Vagina (tissue), 2 donors: ENCODE results near the gene ADAM15. TPM values are rescaled to one million over a fixed set of nuclear protein-coding genes. Genes with fewer than 3 reads are reported as not detected.

Source experiments
- DNase-seq, 2 donors: peaks; one replicate each; pipeline ENCODE4 v3.0.0-alpha.2; 2017; ENCODE audit errors: extremely low spot score in 2 of 2
- H3K27ac ChIP-seq: fragments of 200-600 bp; sonication (generic); one replicate; pipeline ENCODE4 v1.5.1; 2019
- H3K27me3 ChIP-seq: fragments of 200-600 bp; sonication (generic); one replicate; pipeline ENCODE4 v1.5.1; 2019
- H3K36me3 ChIP-seq, 2 donors: fragments of 200-600 bp; sonication (generic); one replicate each; pipeline ENCODE4 v1.5.1; 2017 to 2019
- H3K4me1 ChIP-seq: fragments of 200-600 bp; sonication (generic); one replicate; pipeline ENCODE4 v1.5.1; 2019
- H3K4me3 ChIP-seq, 2 donors: fragments of 200-600 bp; sonication (generic); 1 replicate in 1 of 2; 2 replicates in 1 of 2; pipeline ENCODE4 v1.5.1; 2016 to 2019
- H3K9me3 ChIP-seq: fragments of 200-600 bp; sonication (generic); one replicate; pipeline ENCODE4 v1.5.1; 2019
- POLR2A ChIP-seq, 2 donors: fragments of 450-650 bp; IDR thresholded peaks; one replicate each; pipeline ENCODE4 v1.6.1; 2017; ENCODE audit warnings: antibody characterized with exemption in 2 of 2, mild to moderate bottlenecking in 2 of 2, moderate library complexity in 2 of 2
- POLR2AphosphoS5 ChIP-seq, 2 donors: sonication (generic); formaldehyde crosslinking; IDR thresholded peaks; one replicate each; pipeline ENCODE4 v1.9.0; 2017; ENCODE audit warnings: antibody characterized with exemption in 2 of 2, mild to moderate bottlenecking in 2 of 2, low read depth in 1 of 2; ENCODE audit not compliant: insufficient read depth in 1 of 2
- intact Hi-C: fragments of 100-400 bp; cut with DNase I; formaldehyde crosslinking; loops from one replicate; pipeline ENCODE4 v1.15.1; 2023
- total RNA-seq: library from RNA; depleted of rRNA; stranded (reverse); fragments of >200 nt; gene quantifications from one replicate; pipeline ENCODE4 v1.2.3, GENCODE V29; 2016
- TF ChIP-seq, protein P1 (sequence below), 3 experiments: fragments of 450-650 bp in 2 of 3; fragments of 200-600 bp in 1 of 3; sonication (generic) in 1 of 3; IDR thresholded peaks; one replicate each; pipeline ENCODE4 v1.5.1; 2017 to 2019; ENCODE audit warnings: antibody characterized with exemption in 3 of 3, mild to moderate bottlenecking in 2 of 3, moderate library complexity in 2 of 3

ADAM15 gene
- total RNA-seq, 1 donor from 2014 or later: 193 TPM

- Histone ChIP-seq H3K27ac (no peak overlapping the region), H3K4me1 (peaks cover 30% of the 10 kb centered on the region), H3K36me3 (no peaks in the 10 kb centered on the region), H3K27me3 (no peaks in the 10 kb centered on the region), H3K9me3 (no peaks in the 10 kb centered on the region), H3K4me3 (no peak overlapping the region)
- intact Hi-C loops: no loop called here
- TF ChIP-seq, protein P1, sequence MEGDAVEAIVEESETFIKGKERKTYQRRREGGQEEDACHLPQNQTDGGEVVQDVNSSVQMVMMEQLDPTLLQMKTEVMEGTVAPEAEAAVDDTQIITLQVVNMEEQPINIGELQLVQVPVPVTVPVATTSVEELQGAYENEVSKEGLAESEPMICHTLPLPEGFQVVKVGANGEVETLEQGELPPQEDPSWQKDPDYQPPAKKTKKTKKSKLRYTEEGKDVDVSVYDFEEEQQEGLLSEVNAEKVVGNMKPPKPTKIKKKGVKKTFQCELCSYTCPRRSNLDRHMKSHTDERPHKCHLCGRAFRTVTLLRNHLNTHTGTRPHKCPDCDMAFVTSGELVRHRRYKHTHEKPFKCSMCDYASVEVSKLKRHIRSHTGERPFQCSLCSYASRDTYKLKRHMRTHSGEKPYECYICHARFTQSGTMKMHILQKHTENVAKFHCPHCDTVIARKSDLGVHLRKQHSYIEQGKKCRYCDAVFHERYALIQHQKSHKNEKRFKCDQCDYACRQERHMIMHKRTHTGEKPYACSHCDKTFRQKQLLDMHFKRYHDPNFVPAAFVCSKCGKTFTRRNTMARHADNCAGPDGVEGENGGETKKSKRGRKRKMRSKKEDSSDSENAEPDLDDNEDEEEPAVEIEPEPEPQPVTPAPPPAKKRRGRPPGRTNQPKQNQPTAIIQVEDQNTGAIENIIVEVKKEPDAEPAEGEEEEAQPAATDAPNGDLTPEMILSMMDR (IDR thresholded peaks at IDR 0.05): no peak
- no peak for TF ChIP-seq POLR2A (IDR thresholded peaks at IDR 0.05)
- no peak for TF ChIP-seq POLR2AphosphoS5 (IDR thresholded peaks at IDR 0.05; ENCODE audit: insufficient read depth in 1 of 2, low read depth in 1 of 2)
- DNase-seq: no peak
These were observed 10.6 kb upstream of the ADAM15 start for GRCh38 chr1:155040358-155041093.

DNA sequence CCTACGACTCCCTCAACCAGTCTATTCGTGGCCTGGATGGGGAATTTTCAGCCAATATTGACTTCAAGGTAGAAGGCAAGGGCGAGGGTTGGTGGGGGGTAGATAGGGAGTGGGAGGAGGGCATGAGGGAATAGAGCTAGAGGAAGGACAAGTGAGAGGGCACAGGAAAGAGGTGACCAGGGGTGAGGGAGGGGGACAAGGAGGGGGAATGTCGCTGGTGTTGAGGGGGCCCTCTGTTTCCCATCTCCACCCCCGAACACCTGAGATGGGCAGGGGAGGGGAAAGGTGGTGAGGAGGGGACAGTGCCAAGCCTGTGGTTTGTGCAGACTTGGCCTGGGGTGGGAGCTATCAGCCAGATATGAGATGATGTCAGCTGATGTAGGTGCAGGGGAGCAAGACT lies 8.3 kb upstream of the ADAM15 start:
- TF ChIP-seq POLR2A (IDR thresholded peaks at IDR 0.05) (no peak), POLR2AphosphoS5 (IDR thresholded peaks at IDR 0.05; ENCODE audit: insufficient read depth in 1 of 2, low read depth in 1 of 2) (no peak)
- TF ChIP-seq, protein P1 (IDR thresholded peaks at IDR 0.05): no peak
- DNase-seq: no peak
- Histone ChIP-seq H3K4me1 (peaks cover 21% of the 10 kb centered on the region), H3K9me3 (no peaks in the 10 kb centered on the region), H3K27ac (no peak overlapping the region), H3K27me3 (no peaks in the 10 kb centered on the region), H3K4me3 (no peak overlapping the region), H3K36me3 (no peaks in the 10 kb centered on the region)
- intact Hi-C loops: no loop called here

DNA sequence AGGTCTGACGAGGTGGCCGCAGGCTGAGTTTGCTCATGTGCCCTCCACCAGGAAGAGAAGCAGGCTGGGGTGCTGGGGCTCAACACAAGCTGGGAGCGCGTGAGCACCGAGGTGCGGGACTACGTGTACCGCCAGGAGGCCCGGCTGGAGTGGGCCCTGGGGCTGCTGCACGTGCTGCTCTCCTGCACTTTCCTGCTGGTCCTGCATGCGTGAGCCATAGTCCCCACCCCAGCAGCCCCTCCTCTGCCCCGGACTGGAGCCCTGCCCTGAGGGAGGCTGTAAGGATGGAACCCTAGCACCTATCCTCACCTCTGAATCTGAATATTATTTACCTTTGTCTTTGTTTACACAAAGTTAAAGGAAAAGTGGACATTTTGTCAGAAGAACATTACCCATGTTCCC lies 7.8 kb upstream of the ADAM15 start:
- Histone ChIP-seq H3K27me3 (no peaks in the 10 kb centered on the region), H3K9me3 (no peaks in the 10 kb centered on the region), H3K27ac (no peak overlapping the region), H3K4me3 (no peak overlapping the region), H3K36me3 (no peaks in the 10 kb centered on the region), H3K4me1 (peaks cover 21% of the 10 kb centered on the region)
- TF ChIP-seq, protein P1 (IDR thresholded peaks at IDR 0.05): no peak
- TF ChIP-seq POLR2A (IDR thresholded peaks at IDR 0.05) (no peak), POLR2AphosphoS5 (IDR thresholded peaks at IDR 0.05; ENCODE audit: insufficient read depth in 1 of 2, low read depth in 1 of 2) (no peak)
- DNase-seq: no peak
- intact Hi-C loops: no loop called here

DNA sequence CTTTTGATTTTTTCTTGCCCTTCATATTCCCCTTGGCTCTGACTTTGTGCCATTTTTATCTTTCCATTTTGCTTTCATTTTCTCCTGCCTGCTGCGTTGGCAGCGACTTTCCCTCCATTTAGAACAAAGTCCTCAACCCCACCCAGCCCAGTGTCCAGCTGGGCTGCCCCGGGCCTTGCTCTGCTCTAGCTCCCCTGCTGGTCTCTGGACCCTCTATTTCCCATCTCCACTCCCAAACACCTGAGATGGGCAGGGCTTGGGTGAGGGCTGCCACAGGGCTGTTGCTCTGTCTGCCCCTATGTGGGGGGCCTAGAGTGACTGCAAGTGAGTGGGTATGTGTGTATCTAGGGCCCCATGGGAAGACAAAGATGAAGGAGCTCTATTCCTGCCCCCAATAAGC lies 7.3 kb upstream of the ADAM15 start:
- peaks cover 22% of the 10 kb centered on the region for H3K4me1 ChIP-seq
- H3K27ac ChIP-seq: no peak overlapping the region
- H3K9me3 ChIP-seq: no peaks in the 10 kb centered on the region
- no peak for DNase-seq
- no peaks in the 10 kb centered on the region for H3K36me3 ChIP-seq
- H3K4me3 ChIP-seq: no peak overlapping the region
- no peak for TF ChIP-seq POLR2AphosphoS5 (IDR thresholded peaks at IDR 0.05; ENCODE audit: insufficient read depth in 1 of 2, low read depth in 1 of 2)
- TF ChIP-seq, protein P1 (IDR thresholded peaks at IDR 0.05): no peak
- TF ChIP-seq POLR2A (IDR thresholded peaks at IDR 0.05): no peak
- intact Hi-C loops: no loop called here
- no peaks in the 10 kb centered on the region for H3K27me3 ChIP-seq

GRCh38 chr1:155044365-155044764 lies 6.8 kb upstream of the ADAM15 start:
- peaks cover 22% of the 10 kb centered on the region for H3K4me1 ChIP-seq
- intact Hi-C loops: no loop called here
- no peaks in the 10 kb centered on the region for H3K27me3 ChIP-seq

More at GRCh38 chr1:155044365-155044764, 6.8 kb upstream of the ADAM15 start:
- no peaks in the 10 kb centered on the region for H3K9me3 ChIP-seq
- no peak overlapping the region for H3K27ac ChIP-seq
- H3K4me3 ChIP-seq: no peak overlapping the region
- no peaks in the 10 kb centered on the region for H3K36me3 ChIP-seq
- DNase-seq: no peak
- TF ChIP-seq, protein P1 (IDR thresholded peaks at IDR 0.05): no peak
- TF ChIP-seq POLR2AphosphoS5 (IDR thresholded peaks at IDR 0.05; ENCODE audit: insufficient read depth in 1 of 2, low read depth in 1 of 2): no peak
- TF ChIP-seq POLR2A (IDR thresholded peaks at IDR 0.05): no peak
